Mesodermal cell (in vitro differentiated cells): ENCODE results near the gene SMKR1.

Experiments
- H3K27ac ChIP-seq: 2 replicates; pipeline ENCODE4 v1.7.0; 2013; ENCODE audit warnings: mild to moderate bottlenecking, low read depth, low read length, moderate library complexity; ENCODE audit not compliant: severe bottlenecking
- H3K36me3 ChIP-seq: 2 replicates; pipeline ENCODE4 v1.7.1; 2013; ENCODE audit warnings: mild to moderate bottlenecking, low read length, moderate library complexity; ENCODE audit not compliant: control insufficient read depth, insufficient read depth
- H3K4me1 ChIP-seq: one replicate; pipeline ENCODE4 v1.7.1; 2013; ENCODE audit warnings: mild to moderate bottlenecking, low read length; ENCODE audit not compliant: insufficient read depth, control insufficient read depth, poor library complexity, severe bottlenecking
- H3K4me3 ChIP-seq: 2 replicates; pipeline ENCODE4 v1.7.0; 2013; ENCODE audit warnings: low read length, control low read depth, mild to moderate bottlenecking; ENCODE audit not compliant: insufficient read depth, poor library complexity, severe bottlenecking; ENCODE audit errors: extremely low read depth
- H3K9me3 ChIP-seq: 2 replicates; pipeline ENCODE4 v1.7.1; 2013; ENCODE audit warnings: mild to moderate bottlenecking, low read length, moderate library complexity; ENCODE audit not compliant: control insufficient read depth
- WGBS, 2 experiments: methylation state at CpG; one replicate each; pipeline ENCODE4 v1.1.5; 2013; ENCODE audit warnings: missing lambda C conversion rate in 2 of 2; ENCODE audit not compliant: insufficient coverage in 2 of 2; 5-methylcytosine and 5-hydroxymethylcytosine counted together

SMKR1 gene

GRCh38 chr7:129540340-129540739 is 38.0 kb downstream of the SMKR1 start:
- 93 to 96% methylated on average over 7 of the region's 10 CpGs for WGBS, 2 experiments

GRCh38 chr7:129544700-129545099 is 42.4 kb downstream of the SMKR1 start:
- WGBS, 2 experiments: 95 to 100% methylated on average over 1 to 3 of the region's 5 CpGs
- no peaks in the 10 kb centered on the region for H3K4me1 ChIP-seq
- H3K4me3 ChIP-seq: no peak overlapping the region

More at GRCh38 chr7:129540340-129540739, 38.0 kb downstream of the SMKR1 start:
- Histone ChIP-seq H3K9me3 (no peaks in the 10 kb centered on the region), H3K4me3 (no peak overlapping the region), H3K27ac (no peak overlapping the region), H3K36me3 (no peaks in the 10 kb centered on the region), H3K4me1 (no peaks in the 10 kb centered on the region)

DNA sequence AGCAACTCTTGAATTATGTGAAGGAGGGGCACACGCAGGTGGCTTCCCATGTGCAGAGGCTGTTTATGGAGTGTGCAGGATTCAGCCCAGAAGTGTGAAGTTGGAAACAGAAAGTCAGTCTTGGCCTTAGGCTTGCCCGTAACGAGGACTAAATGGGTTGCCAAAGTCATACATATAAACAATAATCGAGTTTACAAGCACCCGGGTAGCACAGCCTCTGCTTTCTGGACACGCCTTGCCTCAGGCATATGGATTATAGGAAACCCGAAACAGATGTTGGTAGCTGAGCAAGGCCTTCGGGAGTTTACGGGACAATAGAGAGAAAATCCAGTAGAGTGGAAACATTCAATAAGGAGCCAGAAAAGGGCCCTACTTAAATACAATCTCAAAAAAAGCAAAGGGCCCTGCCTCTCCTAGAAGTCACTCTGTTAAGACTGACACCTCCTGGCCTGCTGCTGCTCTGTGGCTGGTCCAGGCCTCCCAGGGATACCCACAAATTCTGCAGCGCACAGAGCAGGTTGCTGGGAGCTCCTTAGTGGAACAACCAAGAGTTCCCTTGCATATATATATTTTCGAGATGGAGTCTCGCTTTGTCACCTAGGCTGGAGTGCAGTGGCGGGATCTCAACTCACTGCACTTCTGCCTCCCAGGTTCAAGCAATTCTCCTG is 48.5 kb downstream of the SMKR1 start:
- no peak overlapping the region for H3K4me3 ChIP-seq
- H3K36me3 ChIP-seq: no peaks in the 10 kb centered on the region
- no peak overlapping the region for H3K27ac ChIP-seq
- no peaks in the 10 kb centered on the region for H3K4me1 ChIP-seq
- H3K9me3 ChIP-seq: no peaks in the 10 kb centered on the region
- WGBS, 2 experiments: 92 to 96% methylated on average over 10 to 13 of the region's 13 CpGs

More at GRCh38 chr7:129544700-129545099, 42.4 kb downstream of the SMKR1 start:
- Histone ChIP-seq H3K27ac (no peak overlapping the region), H3K9me3 (no peaks in the 10 kb centered on the region), H3K36me3 (no peaks in the 10 kb centered on the region)

GRCh38 chr7:129553899-129554461 is 51.6 kb downstream of the SMKR1 start:
- Histone ChIP-seq H3K9me3 (no peaks in the 10 kb centered on the region), H3K36me3 (no peaks in the 10 kb centered on the region), H3K4me3 (no peak overlapping the region), H3K4me1 (peaks cover 5% of the 10 kb centered on the region), H3K27ac (no peak overlapping the region)
- 96% methylated on average over 8 to 10 of the region's 13 CpGs for WGBS, 2 experiments

DNA sequence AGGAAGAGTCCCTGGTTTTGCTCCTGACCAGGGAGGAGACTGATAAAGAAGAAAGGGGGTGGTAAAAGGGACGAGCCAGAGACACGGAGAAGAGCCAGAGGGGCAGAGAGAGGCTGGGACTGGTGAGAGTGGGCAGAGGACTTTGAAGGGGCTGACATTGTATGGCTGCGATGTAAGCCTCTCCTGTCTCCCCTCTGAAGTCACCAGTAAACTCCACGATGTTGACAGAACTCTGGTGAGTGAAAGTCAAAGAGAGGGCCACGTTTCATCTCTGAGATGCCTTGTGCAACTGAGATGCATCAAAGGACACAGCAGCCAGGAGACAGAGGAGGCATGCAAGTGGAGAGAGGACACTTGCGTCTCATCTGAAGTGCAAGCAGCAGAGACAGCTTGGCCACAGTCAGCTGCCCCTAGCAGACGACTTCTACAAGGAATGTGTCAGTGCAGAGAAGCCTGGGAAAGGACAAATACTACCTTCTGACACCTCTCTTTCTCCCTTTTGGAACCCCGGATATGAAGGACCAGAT is 54.3 kb downstream of the SMKR1 start:
- Histone ChIP-seq H3K9me3 (no peaks in the 10 kb centered on the region), H3K4me3 (no peak overlapping the region), H3K27ac (no peak overlapping the region), H3K36me3 (no peaks in the 10 kb centered on the region), H3K4me1 (peaks cover 5% of the 10 kb centered on the region)
- 47 to 61% methylated on average over 6 to 7 of the region's 8 CpGs for WGBS, 2 experiments

- H3K36me3 ChIP-seq: no peaks in the 10 kb centered on the region
- no peak overlapping the region for H3K4me3 ChIP-seq
- no peaks in the 10 kb centered on the region for H3K9me3 ChIP-seq
- peaks cover 5% of the 10 kb centered on the region for H3K4me1 ChIP-seq
- H3K27ac ChIP-seq: no peak overlapping the region
- 45 to 50% methylated on average over 3 to 5 of the region's 11 CpGs for WGBS, 2 experiments
These were observed 55.6 kb downstream of the SMKR1 start for GRCh38 chr7:129557686-129558481.

GRCh38 chr7:129559564-129559963 is 57.2 kb downstream of the SMKR1 start:
- H3K4me3 ChIP-seq: no peak overlapping the region
- H3K9me3 ChIP-seq: no peaks in the 10 kb centered on the region
- peaks cover 5% of the 10 kb centered on the region for H3K4me1 ChIP-seq
- H3K27ac ChIP-seq: no peak overlapping the region
- no peaks in the 10 kb centered on the region for H3K36me3 ChIP-seq
- 65 to 90% methylated on average over 6 of the region's 8 CpGs for WGBS, 2 experiments

DNA sequence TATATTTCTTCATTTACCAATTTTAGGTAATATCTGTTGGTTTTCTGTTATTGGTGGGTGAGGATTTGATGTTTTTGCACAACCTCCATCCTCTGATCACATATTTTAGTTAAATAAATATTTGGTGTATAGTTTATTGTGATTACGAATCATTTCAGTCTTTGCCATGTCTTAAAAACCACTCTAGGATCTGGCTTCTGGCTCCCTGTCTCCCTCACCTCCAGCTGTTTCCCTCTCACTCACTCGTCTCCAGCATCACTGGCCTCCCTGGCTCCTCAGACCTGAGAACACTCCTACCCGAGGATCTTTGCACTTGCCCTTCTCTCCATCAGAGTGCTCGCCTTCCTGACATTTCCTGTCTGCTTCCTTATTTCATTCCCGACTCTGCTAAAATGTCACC is 58.5 kb downstream of the SMKR1 start:
- Histone ChIP-seq H3K27ac (no peak overlapping the region), H3K4me1 (peaks cover 5% of the 10 kb centered on the region), H3K36me3 (no peaks in the 10 kb centered on the region), H3K4me3 (no peak overlapping the region), H3K9me3 (no peaks in the 10 kb centered on the region)
- WGBS, 2 experiments: 80 to 81% methylated on average over 4 to 5 of the region's 5 CpGs

- peaks cover 3% of the 10 kb centered on the region for H3K4me1 ChIP-seq
- no peak overlapping the region for H3K4me3 ChIP-seq
- no peak overlapping the region for H3K27ac ChIP-seq
- H3K9me3 ChIP-seq: no peaks in the 10 kb centered on the region
- H3K36me3 ChIP-seq: no peaks in the 10 kb centered on the region
- WGBS, 2 experiments: 76 to 95% methylated on average over 3 to 5 of the region's 12 CpGs
These were observed 59.5 kb downstream of the SMKR1 start for GRCh38 chr7:129561677-129562359.
